Liver (tissue), 9 donors: Measurements from ENCODE around the gene ZDHHC11. TPM values are rescaled to one million over a fixed set of nuclear protein-coding genes. Genes with fewer than 3 reads are reported as not detected.

ENCODE experiments used
- DNase-seq: peaks from one replicate; pipeline ENCODE4 v3.0.0-alpha.2; 2017; ENCODE audit warnings: low spot score
- H3K27ac ChIP-seq, 2 donors: one replicate each; pipeline ENCODE4 v1.7.0; 2013; ENCODE audit warnings: inconsistent platforms in 2 of 2, low read length in 2 of 2, control low read depth in 1 of 2, low read depth in 1 of 2, mild to moderate bottlenecking in 1 of 2
- H3K27me3 ChIP-seq, 4 donors: one replicate each; pipeline versions ENCODE4 v1.6.1 to v1.7.0; 2013; ENCODE audit warnings: low read length in 3 of 4, inconsistent platforms in 1 of 4, mild to moderate bottlenecking in 1 of 4, moderate library complexity in 1 of 4; ENCODE audit not compliant: control insufficient read depth in 4 of 4, insufficient read depth in 4 of 4
- H3K36me3 ChIP-seq, 4 donors: one replicate each; pipeline versions ENCODE4 v1.6.1 to v1.7.0; 2013; ENCODE audit warnings: low read length in 3 of 4, mild to moderate bottlenecking in 3 of 4, low read depth in 1 of 4, moderate library complexity in 1 of 4; ENCODE audit not compliant: control insufficient read depth in 4 of 4, insufficient read depth in 3 of 4
- H3K4me1 ChIP-seq, 4 donors: one replicate each; pipeline versions ENCODE4 v1.6.1 to v1.7.0; 2013; ENCODE audit warnings: low read length in 3 of 4, mild to moderate bottlenecking in 3 of 4, moderate library complexity in 1 of 4; ENCODE audit not compliant: control insufficient read depth in 4 of 4, insufficient read depth in 4 of 4
- H3K4me3 ChIP-seq, 3 donors: one replicate each; pipeline versions ENCODE4 v1.6.1 to v1.7.0; 2013; ENCODE audit warnings: low read length in 3 of 3, control low read depth in 1 of 3, low read depth in 1 of 3, mild to moderate bottlenecking in 1 of 3
- H3K9ac ChIP-seq, 2 donors: one replicate each; pipeline ENCODE4 v1.7.0; 2013; ENCODE audit warnings: low read length in 2 of 2, mild to moderate bottlenecking in 2 of 2, moderate library complexity in 2 of 2, control low read depth in 1 of 2, low read depth in 1 of 2
- H3K9me3 ChIP-seq, 4 donors: one replicate each; pipeline versions ENCODE4 v1.6.1 to v1.7.0; 2013; ENCODE audit warnings: low read length in 3 of 4; ENCODE audit not compliant: control insufficient read depth in 4 of 4
- ATF3 ChIP-seq: IDR thresholded peaks from 2 replicates; pipeline ENCODE4 v1.6.1; 2016; ENCODE audit warnings: antibody characterized with exemption
- CTCF ChIP-seq: fragments of 150-350 bp; IDR thresholded peaks from 2 replicates; pipeline ENCODE4 v1.5.1; 2017; ENCODE audit warnings: improper control_type of control experiment, low read depth, low read length; ENCODE audit not compliant: missing input control
- EGR1 ChIP-seq, 2 donors: IDR thresholded peaks; 2 replicates each; pipeline ENCODE4 v1.6.1; 2016 to 2018; ENCODE audit warnings: antibody characterized with exemption in 2 of 2, low read depth in 2 of 2
- FOXA1 ChIP-seq: IDR thresholded peaks from 2 replicates; pipeline ENCODE4 v1.6.1; 2016; ENCODE audit warnings: antibody characterized with exemption
- GABPA ChIP-seq, 2 donors: IDR thresholded peaks in 1 of 2; conservative IDR thresholded peaks in 1 of 2; 2 replicates each; pipeline ENCODE4 v1.6.1; 2016; ENCODE audit warnings: antibody characterized with exemption in 2 of 2, mild to moderate bottlenecking in 1 of 2, moderate library complexity in 1 of 2
- JUND ChIP-seq, 2 donors: IDR thresholded peaks; 2 replicates each; pipeline ENCODE4 v1.6.1; 2016; ENCODE audit warnings: antibody characterized with exemption in 2 of 2
- MAX ChIP-seq: IDR thresholded peaks from 2 replicates; pipeline ENCODE4 v1.6.1; 2016; ENCODE audit warnings: antibody characterized with exemption
- NR2F2 ChIP-seq: IDR thresholded peaks from 2 replicates; pipeline ENCODE4 v1.6.1; 2016; ENCODE audit warnings: antibody characterized with exemption
- RAD21 ChIP-seq, 2 donors: IDR thresholded peaks; 2 replicates each; pipeline ENCODE4 v1.6.1; 2016; ENCODE audit warnings: antibody characterized with exemption in 2 of 2, mild to moderate bottlenecking in 2 of 2
- REST ChIP-seq: IDR thresholded peaks from 2 replicates; pipeline ENCODE4 v1.6.1; 2016; ENCODE audit warnings: antibody characterized with exemption, mild to moderate bottlenecking
- RXRA ChIP-seq, 2 donors: IDR thresholded peaks; 2 replicates each; pipeline ENCODE4 v1.6.1; 2017 to 2018; ENCODE audit warnings: antibody characterized with exemption in 2 of 2, mild to moderate bottlenecking in 1 of 2
- SP1 ChIP-seq: IDR thresholded peaks from 2 replicates; pipeline ENCODE4 v1.6.1; 2018; ENCODE audit warnings: antibody characterized with exemption, mild to moderate bottlenecking
- TAF1 ChIP-seq: conservative IDR thresholded peaks from 2 replicates; pipeline ENCODE4 v1.6.1; 2016; ENCODE audit warnings: antibody characterized with exemption, mild to moderate bottlenecking
- YY1 ChIP-seq: IDR thresholded peaks from 2 replicates; pipeline ENCODE4 v1.6.1; 2016; ENCODE audit warnings: antibody characterized with exemption, mild to moderate bottlenecking
- WGBS: extraction: QIAGEN DNeasy Blood & Tissue Kit; methylation state at CpG from one replicate; pipeline ENCODE4 v1.1.7; 2013; 5-methylcytosine and 5-hydroxymethylcytosine counted together
- polyA plus RNA-seq, 2 donors: library from polyadenylated mRNA; stranded (reverse) in 1 of 2; unstranded in 1 of 2; fragments of 200-250 nt in 1 of 2; fragments of >200 nt in 1 of 2; fragmentation: Nextera tagmentation in 1 of 2; extraction: Ambion mirVana in 1 of 2; gene quantifications; one replicate each; pipeline versions ENCODE4 v1.2.1 to v1.2.3, GENCODE V29; 2013 to 2015
- total RNA-seq, 2 donors: library from RNA; depleted of rRNA; stranded (reverse); fragments of >200 nt; gene quantifications; one replicate each; pipeline ENCODE4 v1.2.3, GENCODE V29; 2014
- donor health status: healthy.
- donor health status: healthy.
- donor health status: healthy.
- donor health status: healthy.
- donor health status: healthy.

ZDHHC11 gene
- total and polyA plus RNA-seq, 4 donors = 0.93 to 3.2 (median 1.3) TPM

GRCh38 chr5:760363-761058 lies 90.3 kb downstream of the ZDHHC11 start (continued):
- no peak for TF ChIP-seq MAX

GRCh38 chr5:759781-760362 lies 90.9 kb downstream of the ZDHHC11 start:
- no peaks in the 10 kb centered on the region for H3K27me3 ChIP-seq
- H3K4me3 ChIP-seq = no peak overlapping the region
- TF ChIP-seq EGR1 (IDR thresholded peaks at IDR 0.05; ENCODE audit: low read depth in 2 of 2) (no peak), RAD21 (IDR thresholded peaks at IDR 0.05) (no peak), SP1 (no peak), YY1 (no peak), JUND (IDR thresholded peaks at IDR 0.05) (no peak), TAF1 (no peak), REST (no peak), GABPA (IDR thresholded peaks at IDR 0.05 in 1 of 2, conservative IDR thresholded peaks at IDR 0.05 in 1 of 2) (no peak)
- peaks cover 2 to 30% (median 15%) of the 10 kb centered on the region in 4 donors for H3K4me1 ChIP-seq
- H3K27ac ChIP-seq = peak overlapping the region in 1 of 2 donors; percentile 68
- no peak for DNase-seq
- no peaks in the 10 kb centered on the region for H3K9me3 ChIP-seq
- no peak overlapping the region for H3K9ac ChIP-seq
- WGBS = 96% methylated on average over 22 of the region's 22 CpGs
- no peaks in the 10 kb centered on the region for H3K36me3 ChIP-seq

- H3K9me3 ChIP-seq = no peaks in the 10 kb centered on the region
- no peaks in the 10 kb centered on the region for H3K27me3 ChIP-seq
- DNase-seq = no peak
- H3K4me1 ChIP-seq = peaks cover 2 to 30% (median 15%) of the 10 kb centered on the region in 4 donors
- TF ChIP-seq SP1 = peak; percentile 71
- TF ChIP-seq RAD21 (IDR thresholded peaks at IDR 0.05) = peak in 1 of 2 donors; percentile 67
- no peak for TF ChIP-seq CTCF
- TF ChIP-seq ATF3 = no peak
- TF ChIP-seq NR2F2 = peak; percentile 94
- TF ChIP-seq RXRA (IDR thresholded peaks at IDR 0.05) = peak; percentile 43 to 50
- no peak for TF ChIP-seq FOXA1
- no peaks in the 10 kb centered on the region for H3K36me3 ChIP-seq
- H3K27ac ChIP-seq = peak overlapping the region; percentile 54 to 68
- 56% methylated on average over 33 of the region's 33 CpGs for WGBS
- H3K4me3 ChIP-seq = peak overlapping the region in 1 of 3 donors; percentile 41
- peak overlapping the region; percentile 42 to 50 for H3K9ac ChIP-seq
Measured at GRCh38 chr5:759111-759751, 91.6 kb downstream of the ZDHHC11 start.
